HT-29 (cell line): ENCODE results near the gene NCL. TPM values are rescaled to one million over a fixed set of nuclear protein-coding genes. Genes with fewer than 3 reads are reported as not detected.
"Not testable (repeated sequence)": the region's sequence is repeated elsewhere in the genome, so short reads cannot be mapped to it uniquely, and the experiment has no call there.

Experiments used
- DNase-seq: peaks from one replicate; pipeline ENCODE4 v3.0.0-alpha.2; 2015; ENCODE audit warnings: low spot score
- total RNA-seq: library from RNA; depleted of rRNA; stranded (reverse); fragments of >200 nt; shearing (Covaris generic); gene quantifications from 2 replicates; pipeline ENCODE4 v1.2.3, GENCODE V29; 2014

Gene NCL
- total RNA-seq, 1 experiment from 2014 or later, result 245 TPM

- DNase-seq, result no peak
These were observed 32.7 kb downstream of the NCL start for GRCh38 chr2:231431606-231432005.

GRCh38 chr2:231430437-231430836 lies 33.8 kb downstream of the NCL start:
- DNase-seq, result not testable (repeated sequence)

GRCh38 chr2:231429901-231430300 lies 34.4 kb downstream of the NCL start:
- DNase-seq, result no peak

GRCh38 chr2:231429152-231429551 lies 35.1 kb downstream of the NCL start:
- DNase-seq, result no peak

GRCh38 chr2:231427116-231427515 lies 37.2 kb downstream of the NCL start:
- DNase-seq, result no peak

- DNase-seq, result no peak
These were observed 38.2 kb downstream of the NCL start for GRCh38 chr2:231425811-231426703.

GRCh38 chr2:231425291-231425810 lies 38.9 kb downstream of the NCL start:
- no peak for DNase-seq

GRCh38 chr2:231423176-231423575 lies 41.1 kb downstream of the NCL start:
- no peak for DNase-seq

GRCh38 chr2:231422056-231422455 lies 42.2 kb downstream of the NCL start:
- no peak for DNase-seq

- no peak for DNase-seq
These were observed 43.2 kb downstream of the NCL start for GRCh38 chr2:231421051-231421580.

GRCh38 chr2:231418820-231419640 lies 45.3 kb downstream of the NCL start:
- no peak for DNase-seq

GRCh38 chr2:231415029-231415428 lies 49.3 kb downstream of the NCL start:
- DNase-seq, result no peak

- DNase-seq, result no peak
These were observed 50.3 kb downstream of the NCL start for GRCh38 chr2:231413921-231414476.

- no peak for DNase-seq
These were observed 50.8 kb downstream of the NCL start for GRCh38 chr2:231413456-231413855.

GRCh38 chr2:231412618-231412963 lies 51.7 kb downstream of the NCL start:
- DNase-seq, result no peak

GRCh38 chr2:231411831-231412617 lies 52.3 kb downstream of the NCL start:
- peak; percentile 86 for DNase-seq

- DNase-seq, result no peak
These were observed 53.0 kb downstream of the NCL start for GRCh38 chr2:231411237-231411636.

- DNase-seq, result no peak
These were observed 53.8 kb downstream of the NCL start for GRCh38 chr2:231410293-231411004.

GRCh38 chr2:231409776-231410175 lies 54.5 kb downstream of the NCL start:
- no peak for DNase-seq

- not testable (repeated sequence) for DNase-seq
These were observed 56.0 kb downstream of the NCL start for GRCh38 chr2:231408304-231408703.
